ENCODE measurements around the gene COL5A1.
"Not testable (repeated sequence)": the region's sequence is repeated elsewhere in the genome, so short reads cannot be mapped to it uniquely, and the experiment has no call there.

The COL5A1 gene

GRCh38 chr9:134700636-134701350 is 59.2 kb downstream of the COL5A1 start:
- no peak for TF ChIP-seq CTCF (conservative IDR thresholded peaks at IDR 0.05; ENCODE audit: control insufficient read depth, insufficient read depth, low read depth, low read length)
- DNase-seq (ENCODE audit: low read depth) = no peak
- no peak overlapping the region for H3K4me3 ChIP-seq (ENCODE audit: control insufficient read depth, low read depth, low read length)

GRCh38 chr9:134701581-134702259 is 60.1 kb downstream of the COL5A1 start:
- DNase-seq (ENCODE audit: low read depth) = no peak
- TF ChIP-seq CTCF (conservative IDR thresholded peaks at IDR 0.05; ENCODE audit: control insufficient read depth, insufficient read depth, low read depth, low read length) = no peak
- no peak overlapping the region for H3K4me3 ChIP-seq (ENCODE audit: control insufficient read depth, low read depth, low read length)

- no peak for DNase-seq (ENCODE audit: low read depth)
- TF ChIP-seq CTCF (conservative IDR thresholded peaks at IDR 0.05; ENCODE audit: control insufficient read depth, insufficient read depth, low read depth, low read length) = no peak
- no peak overlapping the region for H3K4me3 ChIP-seq (ENCODE audit: control insufficient read depth, low read depth, low read length)
Observed at GRCh38 chr9:134702291-134702690, 60.7 kb downstream of the COL5A1 start.

- not testable (repeated sequence) for H3K4me3 ChIP-seq (ENCODE audit: control insufficient read depth, low read depth, low read length); DNase-seq (ENCODE audit: low read depth)
Observed at GRCh38 chr9:134703730-134704114, 62.1 kb downstream of the COL5A1 start.

GRCh38 chr9:134704498-134704897 is 62.9 kb downstream of the COL5A1 start:
- no peak for TF ChIP-seq CTCF (conservative IDR thresholded peaks at IDR 0.05; ENCODE audit: control insufficient read depth, insufficient read depth, low read depth, low read length)
- no peak for DNase-seq (ENCODE audit: low read depth)
- H3K4me3 ChIP-seq (ENCODE audit: control insufficient read depth, low read depth, low read length) = no peak overlapping the region

- H3K4me3 ChIP-seq (ENCODE audit: control insufficient read depth, low read depth, low read length) = no peak overlapping the region
- DNase-seq (ENCODE audit: low read depth) = no peak
- no peak for TF ChIP-seq CTCF (conservative IDR thresholded peaks at IDR 0.05; ENCODE audit: control insufficient read depth, insufficient read depth, low read depth, low read length)
Observed at GRCh38 chr9:134705786-134706185, 64.2 kb downstream of the COL5A1 start.

GRCh38 chr9:134706522-134706921 is 64.9 kb downstream of the COL5A1 start:
- no peak overlapping the region for H3K4me3 ChIP-seq (ENCODE audit: control insufficient read depth, low read depth, low read length)
- DNase-seq (ENCODE audit: low read depth) = no peak
- no peak for TF ChIP-seq CTCF (conservative IDR thresholded peaks at IDR 0.05; ENCODE audit: control insufficient read depth, insufficient read depth, low read depth, low read length)
